GM18498 (cell line): ENCODE results near the gene COPE.
"Not testable (repeated sequence)": the region's sequence is repeated elsewhere in the genome, so short reads cannot be mapped to it uniquely, and the experiment has no call there.

ENCODE experiments used
- ATAC-seq: cut with Tn5 transposase; IDR thresholded peaks from one replicate; pipeline ENCODE4 v1.9.1; 2021; ENCODE audit warnings: mild to moderate bottlenecking, moderate library complexity; ENCODE audit not compliant: unreplicated experiment

COPE gene

DNA sequence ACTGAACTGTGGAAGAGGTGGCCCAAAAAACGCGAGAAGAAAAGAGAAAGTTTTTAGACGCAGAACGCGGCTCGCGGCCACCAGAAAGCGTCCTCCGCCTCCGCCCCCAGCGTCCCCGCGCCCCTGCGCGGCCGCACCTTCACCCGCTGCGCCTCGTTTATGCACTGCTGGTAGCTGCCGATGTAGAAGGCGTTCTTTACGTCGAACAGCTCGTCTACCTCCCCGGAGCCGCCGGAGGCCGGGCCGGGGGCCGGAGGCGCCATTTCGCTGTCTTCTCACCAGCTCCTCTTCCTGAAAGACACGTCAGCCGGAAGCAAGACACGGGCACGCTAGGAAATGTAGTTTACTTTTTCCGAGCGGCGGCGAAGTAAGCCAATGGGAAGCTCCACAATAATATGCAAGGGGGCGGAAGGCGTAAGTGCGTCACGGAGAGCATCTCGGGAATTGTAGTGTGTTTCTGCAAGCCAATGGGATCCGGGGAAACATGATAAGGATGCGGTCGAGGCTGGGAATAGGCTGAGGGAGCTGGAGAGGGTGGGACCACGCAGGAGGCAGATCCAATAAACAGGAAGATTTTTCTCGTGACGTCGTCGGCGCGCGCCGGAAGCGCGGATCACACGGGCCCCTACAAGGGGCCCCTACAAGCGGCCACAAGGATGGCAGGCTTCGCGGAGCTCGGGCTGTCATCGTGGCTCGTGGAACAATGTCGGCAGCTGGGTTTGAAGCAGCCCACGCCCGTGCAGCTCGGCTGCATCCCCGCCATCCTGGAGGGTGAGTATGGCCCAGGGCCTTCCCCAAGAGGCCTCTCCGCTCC is at the start of gene COPE, which contains the start of gene DDX49:
TSS of gene COPE (minus strand) at position 302 of the 814 bp plus-strand sequence. CDS start at position 263, 39 bp downstream.
TSS of gene DDX49 (plus strand) at position 630 of the 814 bp plus-strand sequence. CDS start at position 657, 27 bp downstream.
- ATAC-seq = peak; percentile 86

DNA sequence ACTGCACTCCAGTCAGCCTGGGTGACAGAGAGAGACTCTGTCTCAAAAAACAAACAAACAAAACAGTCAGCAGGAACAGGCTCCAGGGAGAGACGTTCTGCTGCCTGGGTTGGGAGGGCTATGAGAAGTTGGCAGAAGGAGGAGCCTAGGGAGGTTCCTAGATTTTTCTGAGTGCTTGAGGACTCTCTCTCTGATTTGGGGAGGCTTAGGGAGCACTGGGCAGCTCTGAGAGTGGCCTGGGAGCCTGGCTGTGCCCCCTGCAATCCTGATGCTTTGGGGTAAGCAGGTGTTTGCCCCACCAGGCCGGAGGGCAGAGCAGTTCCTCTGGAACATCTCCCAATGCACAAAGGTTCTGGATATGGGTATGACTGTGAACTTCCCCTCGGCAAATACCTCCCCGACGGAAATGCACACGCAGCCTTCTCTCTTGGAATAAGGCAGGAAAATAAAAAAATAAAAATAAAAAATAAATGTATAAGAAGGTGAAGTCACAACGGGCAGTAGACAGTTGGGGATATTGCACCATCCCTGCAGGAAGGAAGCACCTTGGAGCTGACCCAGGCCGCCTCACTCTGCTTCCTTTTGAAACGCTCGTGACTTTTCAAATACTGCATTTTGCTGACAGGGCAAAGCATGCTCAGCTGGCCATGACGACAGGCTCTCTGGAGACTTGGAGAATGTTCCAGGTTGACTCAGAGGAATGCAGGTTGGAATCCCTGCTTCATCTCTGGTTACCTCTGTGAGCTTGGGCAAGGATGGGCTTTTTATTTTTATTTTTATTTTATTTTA is 48.4 kb upstream of the COPE start:
- ATAC-seq = no peak

DNA sequence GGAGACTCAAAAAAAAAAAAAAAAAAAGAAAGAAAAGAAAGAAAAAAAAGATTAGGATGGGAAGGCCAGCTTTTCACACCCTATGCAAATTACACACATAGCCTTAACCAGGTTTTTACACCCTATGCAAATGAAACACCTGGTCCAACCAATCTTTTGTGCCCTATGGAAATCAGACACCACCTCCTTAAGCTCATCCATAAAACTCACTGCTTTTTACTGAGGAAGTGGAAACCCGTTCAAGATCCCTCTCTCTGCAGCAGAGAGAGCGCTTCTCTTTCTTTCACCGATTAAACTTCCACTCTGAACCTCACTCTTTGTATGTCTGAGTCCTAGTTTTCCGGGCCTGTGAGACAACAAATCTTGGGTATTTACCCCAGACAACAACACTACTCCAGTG is 47.1 kb upstream of the COPE start:
- ATAC-seq = no peak

DNA sequence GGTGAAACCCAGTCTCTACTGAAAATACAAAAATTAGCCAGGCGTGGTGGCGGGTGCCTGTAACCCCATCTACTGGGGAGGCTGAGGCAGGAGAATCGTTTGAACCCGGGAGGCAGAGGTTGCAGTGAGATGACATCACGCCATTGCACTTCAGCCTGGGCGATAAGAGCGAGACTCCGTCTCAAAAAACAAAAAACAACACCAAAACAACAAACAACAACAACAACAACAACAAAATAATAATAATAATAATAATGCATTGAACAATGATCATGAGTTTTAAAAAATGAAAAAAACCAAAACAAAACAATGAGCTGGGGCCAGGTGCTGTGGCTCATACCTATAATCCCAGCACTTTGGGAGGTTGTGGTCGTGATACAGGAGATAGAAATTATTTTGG is 44.9 kb upstream of the COPE start:
- ATAC-seq = no peak

DNA sequence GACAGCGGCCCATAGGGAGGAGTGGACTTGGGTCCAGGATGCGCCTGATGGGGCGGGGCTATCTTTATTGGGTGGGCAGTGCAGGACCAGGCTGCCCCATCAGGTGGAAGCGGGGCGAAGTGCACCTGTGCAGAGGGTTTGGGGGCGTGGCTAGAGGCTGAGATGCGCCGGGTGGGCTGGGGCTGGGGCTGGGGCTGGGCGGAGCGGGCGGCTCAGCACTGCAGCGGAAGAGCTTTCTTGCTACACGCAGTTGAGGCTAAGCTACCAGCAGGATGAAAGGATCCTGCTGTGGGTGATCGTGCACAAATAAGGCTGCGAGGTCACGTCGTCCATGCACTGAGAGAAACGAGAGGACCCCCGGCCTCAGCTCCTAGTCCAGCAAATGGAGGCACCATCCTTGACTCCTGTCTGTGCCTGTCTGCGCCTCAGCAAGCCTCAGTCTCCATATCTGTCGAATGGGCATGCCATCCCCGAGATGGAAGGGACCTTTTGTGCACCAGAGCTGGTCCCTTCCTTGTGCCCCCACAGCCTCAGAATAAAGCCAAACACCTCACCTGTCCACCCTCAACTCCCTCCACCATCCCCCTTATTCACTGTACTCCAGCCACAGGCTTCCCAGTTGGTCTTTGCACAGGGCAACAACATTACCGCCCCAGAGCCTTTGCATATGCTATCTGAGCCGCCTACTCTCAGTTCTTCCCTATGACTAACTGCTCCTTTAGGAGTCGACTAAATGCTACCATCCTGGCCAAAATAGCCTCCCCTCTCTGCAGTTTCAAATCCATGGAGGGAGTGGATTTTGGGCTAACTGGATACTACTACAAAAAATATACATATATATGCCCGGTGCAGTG is 42.8 kb upstream of the COPE start:
- no peak for ATAC-seq

DNA sequence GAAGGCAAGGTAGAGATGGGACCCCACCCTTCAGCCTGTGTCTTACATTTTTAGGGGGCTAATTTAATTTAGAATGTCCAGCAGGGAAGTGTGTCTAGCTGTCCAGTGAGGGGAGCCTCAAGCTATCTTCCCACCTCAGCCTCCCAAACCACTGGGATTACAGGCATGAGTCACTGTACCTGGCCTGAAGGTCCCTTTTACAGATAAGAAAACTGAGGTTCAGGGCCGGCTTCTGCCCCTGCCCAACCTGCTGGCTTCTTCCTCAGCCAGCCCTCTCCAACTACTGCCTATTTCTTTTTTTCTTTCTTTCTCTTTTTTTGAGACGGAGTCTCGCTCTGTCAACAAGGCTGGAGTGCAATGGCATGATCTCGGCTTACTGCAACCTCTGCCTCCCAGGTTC is 41.2 kb upstream of the COPE start:
- no peak for ATAC-seq

DNA sequence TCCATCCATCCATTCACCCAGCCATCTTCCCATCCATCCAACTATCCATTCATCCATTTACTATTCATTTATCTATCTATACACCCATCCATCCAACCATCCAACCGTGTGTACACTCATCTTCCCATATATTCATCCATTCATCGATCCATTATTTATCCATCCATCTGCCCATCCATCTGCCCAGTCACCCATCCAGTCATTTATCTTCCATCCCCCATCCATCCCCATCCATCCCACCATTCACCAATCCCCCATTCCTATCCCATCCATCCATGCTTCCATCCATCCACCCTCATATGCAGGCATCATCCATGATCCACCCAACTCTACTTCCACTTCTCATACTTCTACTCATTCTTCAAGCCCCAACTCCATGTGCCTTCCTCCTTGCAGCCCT is 35.9 kb upstream of the COPE start:
- no peak for ATAC-seq

DNA sequence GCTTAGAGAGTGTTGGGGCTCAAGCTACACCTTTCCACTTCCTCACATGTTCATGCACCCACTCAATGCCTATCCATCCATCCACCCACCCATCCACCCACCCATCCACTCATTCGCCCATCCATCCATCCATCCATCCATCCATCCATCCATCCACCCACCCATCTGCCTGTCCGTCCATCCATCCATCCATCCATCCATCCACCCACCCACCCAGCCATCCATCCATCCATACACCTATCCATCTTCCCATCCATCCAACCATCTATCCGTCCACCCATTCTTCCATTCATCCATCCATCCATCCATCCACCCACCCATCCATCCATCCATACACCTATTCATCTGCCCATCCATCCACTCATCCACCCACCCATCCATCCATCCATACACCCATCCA is 34.9 kb upstream of the COPE start:
- no peak for ATAC-seq

DNA sequence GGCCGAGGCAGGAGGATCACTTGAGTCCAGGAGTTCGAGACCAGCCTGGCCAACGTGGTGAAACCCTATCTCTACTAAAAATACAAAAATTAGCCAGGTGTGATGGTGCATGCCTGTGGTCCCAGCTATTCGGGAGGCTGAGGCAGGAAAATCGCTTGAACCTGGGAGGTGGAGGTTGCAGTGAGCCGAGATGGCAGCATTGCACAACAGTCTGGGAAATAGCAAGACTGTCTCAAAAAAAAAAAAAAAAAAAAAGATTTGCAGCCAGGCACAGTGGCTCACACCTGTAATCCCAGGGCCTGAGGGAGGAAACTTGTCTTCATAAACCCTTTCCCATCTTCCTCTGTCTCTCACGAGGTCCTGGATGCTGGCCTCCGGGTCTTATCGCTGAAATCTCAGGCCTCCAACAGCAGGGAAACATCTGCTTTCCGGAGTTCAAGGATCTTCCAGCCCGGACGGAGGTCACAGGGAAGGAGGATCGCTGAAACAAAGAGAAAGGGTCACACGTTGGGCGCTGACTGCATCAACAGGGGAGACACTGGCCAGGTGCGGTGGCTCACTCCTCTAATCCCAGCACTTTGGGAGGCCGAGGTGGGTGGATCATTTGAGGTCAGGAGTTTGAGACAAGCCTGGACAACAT is 33.3 kb upstream of the COPE start:
- ATAC-seq = not testable (repeated sequence)

DNA sequence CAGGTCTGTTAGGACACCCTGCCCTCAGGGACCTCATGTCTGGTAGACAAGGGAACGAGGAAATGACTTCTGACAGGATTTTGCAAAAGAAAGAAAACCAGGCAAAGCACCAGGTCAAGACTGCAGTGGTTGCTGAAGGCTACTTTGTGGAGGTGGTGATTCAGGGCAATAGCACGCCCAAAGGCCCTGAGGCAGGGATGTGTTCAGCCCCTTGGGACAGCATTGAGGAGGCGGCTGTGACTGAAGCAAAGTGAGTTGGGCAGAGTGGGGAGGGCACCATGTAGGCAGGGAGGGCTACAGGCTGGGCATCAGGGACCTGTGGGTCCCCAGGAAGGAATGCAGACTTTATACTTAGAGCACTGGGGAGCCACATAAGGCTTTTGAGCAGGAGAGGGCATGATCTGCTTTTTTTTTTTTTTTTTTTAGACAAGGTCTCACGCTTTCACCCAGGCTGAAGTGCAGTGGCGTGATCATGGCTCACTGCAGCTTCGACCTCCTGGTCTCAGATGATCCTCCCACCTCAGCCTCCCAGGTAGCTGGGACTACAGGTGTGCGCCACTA is 32.6 kb upstream of the COPE start:
- ATAC-seq = no peak

DNA sequence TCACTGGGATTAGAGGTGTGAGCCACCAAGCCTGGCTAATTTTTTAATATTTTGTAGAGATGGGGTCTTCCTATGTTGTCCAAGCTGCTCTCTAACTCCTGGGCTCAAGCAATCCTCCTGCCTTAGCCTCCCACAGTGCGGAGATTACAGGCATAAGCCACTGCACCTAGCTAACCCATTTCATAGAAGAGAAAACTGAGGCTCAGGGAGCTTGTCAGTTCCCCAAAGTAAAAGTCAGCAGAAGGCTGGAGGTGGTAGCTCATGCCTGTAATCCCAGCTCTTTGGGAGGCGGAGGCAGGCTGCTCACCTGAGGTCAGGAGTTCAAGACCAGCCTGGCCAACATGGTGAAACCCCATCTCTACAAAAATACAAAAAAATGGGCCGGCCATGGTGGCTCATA is 30.7 kb upstream of the COPE start:
- no peak for ATAC-seq

DNA sequence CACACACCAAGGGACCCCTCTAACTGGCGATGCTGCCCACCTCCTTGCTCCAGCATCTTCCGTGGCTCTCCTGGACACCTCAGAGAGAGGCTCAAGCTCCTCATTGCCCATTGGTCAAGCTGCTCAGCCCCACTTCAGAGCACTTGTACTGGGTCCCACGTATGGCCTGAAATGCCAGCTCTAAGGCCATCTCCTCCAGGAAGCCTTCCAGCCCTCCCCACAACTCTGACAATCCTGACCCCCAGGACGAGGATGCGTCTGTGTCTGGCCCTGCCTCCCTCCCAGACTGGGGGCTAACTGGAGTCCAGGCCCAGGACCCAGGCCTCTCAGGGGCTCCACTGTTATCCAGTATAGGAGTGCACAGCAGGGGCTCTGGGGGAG is 29.8 kb upstream of the COPE start:
- no peak for ATAC-seq

DNA sequence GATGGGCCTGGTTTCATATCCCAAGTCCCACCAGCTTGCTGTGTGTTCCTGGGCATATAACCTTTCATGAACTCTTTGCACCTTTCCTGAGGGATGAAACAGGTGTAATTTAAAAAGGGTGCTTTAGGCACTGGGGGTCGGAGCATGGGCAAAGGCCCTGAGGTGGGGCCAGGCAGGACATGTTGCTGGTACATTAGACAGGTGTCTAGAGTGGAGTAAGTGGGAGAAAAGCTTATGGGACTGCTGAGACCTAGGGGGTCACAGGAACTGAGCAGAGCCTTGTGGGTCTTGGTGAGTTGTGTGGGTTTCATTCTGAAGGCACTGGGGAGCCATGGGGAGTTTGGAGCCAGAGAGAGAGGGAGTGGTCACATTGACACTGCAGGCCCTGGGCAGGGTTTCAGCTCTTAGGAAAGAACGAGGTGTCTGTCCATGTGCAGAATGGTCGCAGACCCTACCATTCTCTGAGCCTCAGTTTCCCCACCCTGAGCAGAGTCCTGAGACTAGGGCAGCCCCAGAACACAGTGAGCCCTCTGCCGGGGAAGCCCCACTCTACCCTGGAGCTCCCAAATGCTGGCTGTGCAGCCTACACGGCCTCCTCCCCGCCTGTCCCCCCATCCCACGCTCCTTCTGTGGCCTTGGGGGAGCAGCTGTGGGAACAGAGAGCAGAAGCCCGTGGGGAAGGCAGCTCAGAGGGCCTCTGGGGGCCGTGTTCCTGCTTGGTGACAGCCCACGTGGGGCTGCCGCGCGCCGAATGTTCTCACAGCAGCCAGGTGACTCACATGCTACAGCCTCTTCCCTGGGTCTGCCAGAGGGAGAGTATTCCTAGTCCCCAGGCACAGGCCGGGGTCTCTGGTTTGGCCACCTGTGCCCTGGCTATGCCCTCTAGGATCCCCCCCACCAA is 29.1 kb upstream of the COPE start:
- ATAC-seq = no peak

DNA sequence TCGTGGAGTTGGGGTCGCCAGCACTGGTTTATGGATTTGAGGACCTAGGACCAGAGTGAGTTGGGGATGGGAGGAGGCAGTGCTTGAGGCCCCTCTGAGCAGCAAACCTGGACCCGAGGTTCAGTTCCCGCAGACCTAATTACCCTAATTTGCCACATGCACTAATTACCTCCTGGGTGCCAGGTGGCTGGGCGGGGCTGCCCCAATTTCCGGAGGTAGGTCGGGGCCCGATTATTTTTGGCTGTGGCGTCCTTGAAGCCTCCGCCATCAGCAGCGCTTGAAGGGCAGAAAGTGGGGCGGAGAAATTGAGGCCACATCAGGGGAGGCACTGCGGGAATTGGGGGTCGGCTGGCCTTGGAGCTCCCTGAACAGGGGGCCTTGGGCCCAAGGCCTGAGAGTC is 27.7 kb upstream of the COPE start:
- ATAC-seq = no peak

DNA sequence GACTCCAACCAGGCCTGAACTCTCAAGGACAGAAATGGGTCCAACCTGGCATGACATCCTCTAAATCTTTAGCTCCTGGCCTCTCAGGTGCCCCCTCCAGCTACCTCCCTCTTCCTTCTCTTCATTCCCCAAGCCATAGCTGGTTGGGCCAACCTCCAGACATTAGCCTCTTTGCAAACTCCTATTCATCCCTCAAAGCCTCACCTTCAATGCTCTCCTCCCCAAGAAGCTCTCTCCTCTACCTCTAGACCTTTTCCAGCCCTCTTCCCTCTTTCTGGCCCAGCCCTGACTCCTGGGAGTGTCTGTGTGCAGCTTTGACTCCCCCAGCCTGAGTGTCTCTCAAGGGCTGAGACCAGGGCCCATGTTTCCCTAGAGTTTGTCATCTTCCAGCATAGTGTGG is 27.1 kb upstream of the COPE start:
- no peak for ATAC-seq

DNA sequence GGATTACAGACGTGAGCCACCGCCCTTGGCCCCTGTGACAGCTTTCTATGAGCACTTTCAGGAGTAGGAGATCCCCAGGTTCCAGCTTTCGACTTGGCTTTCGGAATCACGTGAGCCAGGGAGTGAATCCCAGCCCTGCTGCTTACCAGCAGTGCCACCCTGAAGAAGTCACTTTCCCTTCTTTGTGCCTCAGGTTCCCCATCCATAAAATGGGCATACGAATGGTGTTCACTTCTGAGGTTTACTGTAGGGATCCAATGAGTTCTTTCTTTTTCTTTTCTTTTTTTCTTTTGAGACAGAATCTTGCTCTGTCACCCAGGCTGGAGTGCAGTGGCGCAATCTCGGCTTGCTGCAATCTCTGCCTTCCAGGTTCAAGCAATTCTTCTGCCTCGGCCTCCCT is 26.1 kb upstream of the COPE start:
- ATAC-seq = no peak

DNA sequence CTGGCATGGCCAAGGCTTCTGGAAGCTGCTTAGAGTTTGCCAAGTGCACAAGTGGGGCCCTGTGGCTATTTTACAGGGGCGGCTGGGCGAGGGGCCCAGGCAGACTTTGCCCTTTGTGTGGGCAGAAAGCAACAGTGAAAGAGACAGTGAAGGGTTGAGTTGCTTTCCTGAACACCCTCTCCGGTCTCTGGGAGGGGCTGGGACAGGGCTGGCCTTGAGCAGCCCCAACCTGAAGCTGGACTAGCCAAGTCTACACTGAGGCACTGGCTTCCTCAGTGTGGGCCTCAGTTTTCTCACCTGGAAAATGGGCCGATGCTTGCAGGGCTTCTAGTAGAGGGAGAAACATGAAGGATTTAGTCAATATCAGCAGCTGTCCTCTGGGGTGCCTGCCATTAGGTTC is 24.3 kb upstream of the COPE start:
- ATAC-seq = no peak

DNA sequence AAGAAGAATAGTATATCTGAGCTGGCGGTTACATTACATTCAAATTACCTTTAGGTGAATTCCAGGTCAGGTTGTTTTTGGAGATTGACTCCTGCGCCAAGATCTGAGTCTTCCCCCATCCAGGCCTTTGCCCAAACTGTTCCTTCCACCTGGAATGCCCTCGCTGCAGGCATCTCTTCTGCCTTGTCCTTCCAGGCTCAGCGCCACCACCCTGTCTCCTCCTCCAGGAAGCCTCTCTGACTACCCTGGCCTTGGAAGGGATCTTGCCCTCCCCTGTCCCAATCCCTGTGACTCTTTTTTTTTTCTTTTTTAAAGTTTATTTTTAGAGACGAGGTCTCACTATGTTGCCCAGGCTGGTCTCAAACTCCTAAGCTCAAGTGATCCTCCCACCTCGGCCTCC is 23.5 kb upstream of the COPE start:
- ATAC-seq = no peak

DNA sequence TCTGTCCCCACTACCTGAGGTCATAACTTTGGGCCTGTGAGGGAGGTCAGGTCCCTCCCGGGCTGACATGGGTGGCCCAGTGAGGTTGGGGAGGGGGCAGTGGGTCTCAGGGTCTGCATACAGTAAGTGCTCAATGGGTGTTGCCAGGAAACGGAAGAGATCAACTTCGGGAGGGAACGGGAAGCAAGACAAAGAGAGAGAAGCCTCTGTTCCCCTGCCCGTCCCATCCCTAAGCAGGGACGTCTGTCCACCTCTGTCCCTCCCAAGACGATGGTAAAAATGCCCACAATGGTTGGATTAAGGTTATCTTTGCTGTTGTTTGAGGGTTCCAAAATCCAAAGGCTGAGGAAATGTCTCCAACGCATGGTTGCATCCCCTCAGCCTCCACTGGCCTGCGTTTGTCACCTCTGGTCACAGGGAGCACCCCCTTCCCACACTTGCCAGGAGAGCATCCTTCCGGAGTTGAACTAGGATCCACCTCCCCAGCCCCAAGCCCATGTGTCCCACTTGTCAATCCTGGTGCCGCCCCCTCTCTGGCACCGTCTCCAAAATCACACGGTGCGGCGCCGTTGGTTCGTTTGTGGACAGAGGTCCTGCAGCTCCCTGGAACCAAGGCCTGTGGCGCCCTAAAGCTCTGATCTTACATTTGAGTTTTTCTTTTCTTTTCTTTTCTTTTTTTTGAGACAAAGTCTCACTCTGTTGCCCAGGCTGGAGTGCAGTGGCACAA is 22.6 kb upstream of the COPE start:
- ATAC-seq = no peak
